ENCODE results near the gene PAK4.

- no peak for TF ChIP-seq GABPA (IDR thresholded peaks at IDR 0.05; ENCODE audit: low read depth)
- TF ChIP-seq CTCF (IDR thresholded peaks at IDR 0.05) = no peak
- no peak for TF ChIP-seq EP300 (IDR thresholded peaks at IDR 0.05; ENCODE audit: borderline replicate concordance in 1 of 2, low read depth in 1 of 2, low read length in 1 of 2)
- no peak for TF ChIP-seq RFX5 (IDR thresholded peaks at IDR 0.05; ENCODE audit: low read length)
- TF ChIP-seq MEF2A (IDR thresholded peaks at IDR 0.05; ENCODE audit: borderline replicate concordance, low read depth) = no peak
- no peak for TF ChIP-seq SIN3A (IDR thresholded peaks at IDR 0.05; ENCODE audit: borderline replicate concordance, low read depth, low read length)
- TF ChIP-seq MAX (IDR thresholded peaks at IDR 0.05; ENCODE audit: low read depth) = no peak
- no peak for TF ChIP-seq EZH2phosphoT487 (IDR thresholded peaks at IDR 0.05; ENCODE audit: borderline replicate concordance, low read depth)
These were observed 29.6 kb downstream of the PAK4 start for GRCh38 chr19:39155114-39155700.
